AG08395 (cell line): ENCODE data around the gene ASB16.

Experiments used
- DNase-seq: peaks from one replicate; pipeline ENCODE4 v3.0.0; 2012; ENCODE audit warnings: mixed read lengths, low spot score

ASB16 gene

DNA sequence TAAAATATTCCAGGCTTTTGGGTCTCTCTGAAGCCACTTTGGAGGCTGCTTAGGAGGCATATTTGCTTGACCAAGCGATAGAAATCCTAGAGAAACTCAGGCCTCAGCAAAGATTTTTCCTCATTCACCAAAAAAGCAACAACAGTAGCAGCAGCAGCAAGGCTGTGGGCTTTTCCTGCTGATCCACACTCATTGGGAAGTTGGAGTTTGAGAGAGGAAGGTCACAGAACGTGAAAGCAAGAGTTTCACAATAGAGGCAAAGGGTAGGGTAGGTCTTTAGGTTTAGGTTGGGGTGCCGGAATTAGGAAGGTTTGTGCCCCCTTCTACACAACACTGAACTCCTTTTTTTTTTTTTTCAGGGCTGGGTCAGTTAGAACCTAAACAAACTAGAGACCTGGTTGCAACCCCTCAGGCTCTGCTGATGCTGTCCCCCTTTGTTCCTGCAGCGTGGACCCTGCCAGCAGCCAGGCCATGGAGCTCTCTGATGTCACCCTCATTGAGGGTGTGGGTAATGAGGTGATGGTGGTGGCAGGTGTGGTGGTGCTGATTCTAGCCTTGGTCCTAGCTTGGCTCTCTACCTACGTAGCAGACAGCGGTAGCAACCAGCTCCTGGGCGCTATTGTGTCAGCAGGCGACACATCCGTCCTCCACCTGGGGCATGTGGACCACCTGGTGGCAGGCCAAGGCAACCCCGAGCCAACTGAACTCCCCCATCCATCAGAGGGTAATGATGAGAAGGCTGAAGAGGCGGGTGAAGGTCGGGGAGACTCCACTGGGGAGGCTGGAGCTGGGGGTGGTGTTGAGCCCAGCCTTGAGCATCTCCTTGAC is 18.3 kb downstream of the ASB16 start:
- DNase-seq: no peak

DNA sequence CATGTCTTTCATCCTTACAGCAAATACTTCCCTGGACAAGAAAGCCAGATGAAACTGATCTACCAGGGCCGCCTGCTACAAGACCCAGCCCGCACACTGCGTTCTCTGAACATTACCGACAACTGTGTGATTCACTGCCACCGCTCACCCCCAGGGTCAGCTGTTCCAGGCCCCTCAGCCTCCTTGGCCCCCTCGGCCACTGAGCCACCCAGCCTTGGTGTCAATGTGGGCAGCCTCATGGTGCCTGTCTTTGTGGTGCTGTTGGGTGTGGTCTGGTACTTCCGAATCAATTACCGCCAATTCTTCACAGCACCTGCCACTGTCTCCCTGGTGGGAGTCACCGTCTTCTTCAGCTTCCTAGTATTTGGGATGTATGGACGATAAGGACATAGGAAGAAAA is 20.0 kb downstream of the ASB16 start:
- no peak for DNase-seq

DNA sequence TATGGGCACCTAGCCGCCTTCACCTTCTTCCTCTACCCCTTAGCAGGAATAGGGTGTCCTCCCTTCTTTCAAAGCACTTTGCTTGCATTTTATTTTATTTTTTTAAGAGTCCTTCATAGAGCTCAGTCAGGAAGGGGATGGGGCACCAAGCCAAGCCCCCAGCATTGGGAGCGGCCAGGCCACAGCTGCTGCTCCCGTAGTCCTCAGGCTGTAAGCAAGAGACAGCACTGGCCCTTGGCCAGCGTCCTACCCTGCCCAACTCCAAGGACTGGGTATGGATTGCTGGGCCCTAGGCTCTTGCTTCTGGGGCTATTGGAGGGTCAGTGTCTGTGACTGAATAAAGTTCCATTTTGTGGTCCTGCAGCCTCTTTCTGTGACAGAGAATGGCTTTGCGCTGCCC is 20.9 kb downstream of the ASB16 start:
- no peak for DNase-seq

DNA sequence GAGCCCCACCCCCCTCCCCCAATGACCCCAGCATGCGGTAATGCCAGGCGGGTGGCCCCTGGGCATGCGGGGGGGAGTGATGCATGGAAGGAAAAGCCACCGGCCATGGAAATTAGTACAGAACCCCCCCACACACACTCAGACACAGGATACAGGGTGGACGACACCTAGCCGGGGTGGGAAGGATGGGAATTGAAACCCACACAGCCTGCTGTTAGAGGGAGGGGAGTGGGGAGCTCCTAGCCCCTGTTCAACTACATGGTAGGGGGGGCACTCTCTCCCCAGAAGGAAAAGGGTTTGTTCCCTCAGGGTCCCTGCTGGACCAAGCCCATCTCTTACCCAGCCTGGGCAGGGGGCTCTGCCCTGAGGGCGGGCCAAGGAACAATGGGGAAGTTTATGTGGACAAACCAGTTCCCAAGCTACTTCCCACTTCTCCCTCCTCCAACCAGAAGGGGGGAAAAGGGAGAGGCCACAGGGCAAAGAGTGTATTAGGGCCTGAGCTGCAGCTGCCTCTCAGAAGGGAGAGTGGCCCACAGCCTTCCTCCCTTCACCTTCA is 21.5 kb downstream of the ASB16 start:
- DNase-seq: no peak

DNA sequence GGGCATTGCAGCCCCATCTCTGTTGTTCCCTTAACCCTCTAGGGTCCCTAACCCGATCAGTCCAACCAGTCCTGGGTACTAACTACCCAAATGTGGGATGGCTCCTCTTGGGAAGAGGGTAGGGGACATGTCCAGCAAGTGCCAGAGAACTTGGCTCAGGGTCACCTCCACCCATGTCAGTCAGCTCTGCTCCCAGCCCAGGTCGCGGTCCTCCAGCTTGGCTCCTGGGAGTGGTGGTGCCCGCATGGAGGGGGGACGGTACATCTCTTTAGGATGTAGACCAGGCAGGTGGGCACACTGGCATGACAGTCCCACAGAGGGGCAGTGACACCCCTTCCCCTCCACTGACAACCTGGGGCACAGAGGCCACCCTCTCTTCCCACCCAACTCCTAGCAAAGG is 22.2 kb downstream of the ASB16 start:
- no peak for DNase-seq

DNA sequence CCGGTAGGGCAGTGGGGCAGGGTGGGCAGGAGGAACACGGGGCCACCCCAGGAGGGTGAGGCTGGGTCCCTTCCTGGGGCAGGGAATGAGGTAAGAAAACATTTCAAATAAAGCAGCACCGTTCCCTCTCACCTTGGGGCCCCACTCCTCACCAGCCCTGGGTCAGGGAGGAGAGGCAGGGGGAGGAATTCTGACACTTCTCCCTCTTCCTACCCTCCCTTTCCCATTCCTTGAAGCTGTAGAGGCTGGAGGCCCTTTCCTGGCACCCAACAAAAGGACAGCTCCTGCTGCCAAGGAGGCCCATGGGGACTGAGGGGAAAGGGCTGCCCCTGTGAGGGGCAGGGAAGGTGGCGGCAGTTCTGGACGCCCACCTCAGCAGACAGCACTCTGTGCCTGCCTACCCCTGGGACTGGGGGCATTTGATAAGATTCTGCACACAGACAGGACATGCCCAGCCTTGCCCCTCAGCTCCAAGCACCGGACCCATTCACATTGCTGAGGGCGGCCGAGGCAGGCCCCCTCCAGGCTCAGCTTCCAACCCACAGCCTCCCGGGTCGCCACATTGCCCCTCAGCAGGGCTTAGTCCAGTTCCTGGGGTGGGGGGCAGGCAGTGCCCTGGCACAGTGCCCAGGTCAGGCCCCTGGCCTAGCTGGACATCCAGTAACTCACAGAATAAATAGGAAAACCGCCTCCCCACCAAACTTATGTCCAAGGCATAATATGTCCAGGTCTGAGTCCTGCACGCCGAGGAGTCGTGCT is 23.0 kb downstream of the ASB16 start:
- no peak for DNase-seq

DNA sequence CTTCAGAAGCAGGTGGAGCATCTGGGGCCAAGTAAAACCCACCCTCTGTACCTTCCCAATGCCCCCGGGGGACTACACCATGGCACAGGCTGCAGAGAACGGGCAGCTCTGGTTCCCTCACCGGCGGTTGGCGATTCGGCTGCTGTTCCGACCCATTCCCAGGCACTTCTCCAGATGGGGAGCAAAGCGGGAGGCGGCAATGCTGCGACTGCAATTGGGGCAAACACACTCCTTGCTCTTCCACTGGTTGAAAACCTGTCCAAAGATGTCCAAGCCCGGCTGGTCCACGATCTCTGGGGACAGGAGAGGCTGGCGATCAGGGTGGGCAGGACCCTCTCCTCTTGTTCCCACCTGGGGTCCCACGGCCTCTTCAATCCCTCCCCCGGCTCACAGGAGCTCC is 26.6 kb downstream of the ASB16 start:
- DNase-seq: no peak

DNA sequence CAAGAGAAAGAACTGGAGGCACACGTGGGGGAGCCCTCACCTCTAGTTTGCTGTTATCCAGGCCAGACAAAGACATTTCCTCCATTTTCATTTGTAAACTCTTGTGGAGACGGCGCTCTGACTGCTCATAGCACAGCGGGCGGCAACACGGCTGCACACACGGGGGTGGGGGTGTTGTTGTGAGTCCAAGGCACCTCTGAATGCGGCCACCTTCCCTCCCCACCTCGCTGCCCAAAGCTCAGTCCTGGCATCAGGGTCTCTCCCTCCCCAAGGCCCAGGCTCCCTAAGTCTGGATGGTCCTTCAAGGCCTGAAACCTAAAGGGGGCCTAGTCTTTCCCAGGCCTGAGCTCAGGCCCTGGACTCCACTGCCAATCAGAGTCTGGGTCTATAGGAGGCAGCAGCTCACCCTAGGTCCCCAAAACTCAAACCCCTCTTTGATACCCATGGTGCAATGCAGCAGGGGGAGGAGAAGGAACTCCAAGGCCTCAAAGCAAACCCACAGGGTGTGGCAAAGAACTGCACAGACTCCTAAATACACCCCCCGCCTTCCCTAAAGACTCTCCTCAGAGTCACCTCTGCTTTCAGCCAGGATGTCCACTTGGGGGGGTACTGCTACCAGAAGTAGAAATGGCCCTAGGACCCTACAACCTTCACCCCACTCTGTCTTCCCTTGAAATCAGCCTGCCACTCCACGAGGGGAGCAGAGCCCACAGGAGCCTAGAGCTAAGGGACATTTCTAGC is 27.6 kb downstream of the ASB16 start:
- DNase-seq: peak; percentile 69

DNA sequence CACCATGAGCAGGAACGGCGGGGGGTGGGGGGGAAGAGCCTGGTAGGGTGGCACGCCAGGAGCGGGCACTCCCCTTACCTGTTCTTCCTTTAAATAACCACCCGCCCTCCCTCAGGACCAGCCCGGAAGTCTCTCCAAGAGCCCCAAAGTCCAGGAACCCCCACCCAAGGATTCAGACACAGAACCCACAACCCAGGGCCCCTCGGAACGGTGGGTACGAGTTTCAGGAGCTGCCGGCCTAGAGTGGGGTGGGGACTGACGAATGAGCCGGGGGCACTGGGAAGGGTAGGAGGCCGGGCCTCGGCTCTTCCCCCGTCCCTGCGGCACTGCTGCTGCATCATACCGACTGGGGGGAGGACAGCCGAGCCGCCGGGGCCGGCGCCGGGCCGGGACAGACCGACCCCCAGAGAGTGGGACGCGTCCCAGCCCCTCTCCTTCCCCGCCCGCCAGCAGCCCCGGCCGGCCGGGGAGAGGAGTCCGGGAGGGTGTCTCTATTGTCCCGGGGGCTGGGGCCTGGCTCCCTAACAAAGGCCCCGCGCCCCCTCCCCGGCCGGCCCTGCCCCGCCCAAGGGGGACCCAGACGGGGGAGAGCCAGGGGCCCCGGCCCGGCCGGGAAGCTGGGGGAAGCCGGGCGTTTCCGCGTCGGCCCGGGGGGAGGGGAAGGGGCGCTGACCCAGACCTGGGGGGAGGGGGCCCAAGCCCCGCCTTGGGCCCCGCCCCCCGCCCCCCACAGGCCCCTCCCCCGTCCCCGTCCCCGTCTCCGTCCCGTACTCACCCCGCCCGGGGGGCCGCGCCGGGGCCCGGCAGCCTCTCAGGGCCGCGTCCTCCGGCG is 28.4 kb downstream of the ASB16 start:
- peak; percentile 87 for DNase-seq

DNA sequence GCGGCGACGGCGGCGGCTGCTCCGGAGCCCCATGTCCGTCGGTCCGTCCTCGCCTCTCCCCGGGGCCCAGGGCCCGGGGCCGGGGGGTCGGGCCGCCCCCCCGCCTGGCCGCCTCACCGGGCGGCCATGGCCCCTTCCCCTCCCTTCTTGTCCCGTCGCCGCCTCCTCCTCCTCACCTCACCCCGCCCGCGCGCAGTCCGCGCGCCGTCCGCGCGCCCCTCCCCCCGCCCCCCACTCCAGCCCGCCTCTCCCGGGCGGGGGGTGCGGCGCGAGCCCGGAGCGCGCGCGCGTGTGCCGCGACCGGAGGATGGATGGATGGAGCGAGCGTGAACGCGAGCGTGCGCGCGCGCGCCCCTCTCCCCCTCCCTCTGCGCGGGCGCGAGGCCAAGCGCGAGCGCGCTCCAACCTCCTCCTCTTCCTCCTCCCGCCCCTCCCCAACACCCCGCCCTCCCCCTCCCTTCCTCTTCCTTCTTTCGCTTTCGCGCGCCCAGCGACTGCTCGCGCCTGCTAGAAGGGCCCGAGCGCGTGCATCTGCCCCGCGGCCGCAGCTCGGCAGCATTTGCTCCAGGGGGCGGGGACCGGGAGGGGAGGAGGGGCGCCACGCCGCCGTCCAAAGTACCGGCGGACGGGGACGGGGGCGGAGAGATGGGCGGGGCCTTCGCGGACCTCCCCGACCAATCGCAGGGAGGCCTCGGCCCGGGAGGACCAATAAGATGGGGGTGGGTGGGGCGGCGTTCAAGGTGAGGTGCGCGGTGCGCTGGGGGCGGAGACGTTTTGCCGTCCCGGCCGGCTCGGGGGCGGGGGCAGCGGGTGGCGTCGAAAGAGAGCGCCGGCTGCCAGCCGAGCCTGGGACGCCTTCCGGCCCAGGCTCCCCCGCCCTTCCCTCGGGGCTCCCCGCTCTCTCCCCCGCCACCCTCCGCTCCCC is 29.3 kb downstream of the ASB16 start, which contains the start of gene ATXN7L3:
ATXN7L3 (minus strand) TSS at position 332 of the 925 bp plus-strand sequence. CDS start 1,814 bp downstream, outside the sequence.
- peak; percentile 99 for DNase-seq

DNA sequence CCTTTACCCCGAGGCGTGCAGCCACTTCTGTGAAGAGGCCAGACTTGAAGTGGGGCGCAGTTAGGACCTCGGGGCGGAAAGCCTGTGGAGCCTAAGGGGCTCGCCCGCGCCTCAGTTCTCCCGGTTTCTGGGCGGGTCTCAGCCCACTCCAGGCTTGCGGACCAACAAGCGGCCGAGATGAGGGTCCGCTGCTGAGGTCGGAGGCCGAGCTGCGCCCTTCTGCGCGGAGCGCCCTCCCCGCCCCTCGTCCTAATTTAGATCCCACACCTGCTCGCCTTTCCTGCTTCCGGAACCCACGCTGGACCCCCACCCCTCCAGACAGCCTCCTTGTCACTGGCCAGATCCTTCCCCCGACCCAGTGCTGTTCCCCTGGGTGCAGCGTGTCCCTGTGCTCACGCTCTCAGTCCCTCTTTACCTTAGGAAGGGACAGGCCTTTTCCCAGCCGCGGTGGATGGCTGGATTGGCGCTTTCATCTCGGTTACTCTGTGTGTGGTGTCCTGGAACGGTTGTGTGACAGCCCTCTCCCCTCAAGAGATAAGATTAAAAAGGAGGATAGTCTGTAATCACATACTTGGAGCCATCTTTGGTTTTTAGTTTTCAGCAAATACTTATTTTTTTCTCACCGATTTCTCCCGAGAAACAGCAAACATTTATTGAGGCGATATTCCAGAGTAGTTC is 30.1 kb downstream of the ASB16 start:
- DNase-seq: no peak

DNA sequence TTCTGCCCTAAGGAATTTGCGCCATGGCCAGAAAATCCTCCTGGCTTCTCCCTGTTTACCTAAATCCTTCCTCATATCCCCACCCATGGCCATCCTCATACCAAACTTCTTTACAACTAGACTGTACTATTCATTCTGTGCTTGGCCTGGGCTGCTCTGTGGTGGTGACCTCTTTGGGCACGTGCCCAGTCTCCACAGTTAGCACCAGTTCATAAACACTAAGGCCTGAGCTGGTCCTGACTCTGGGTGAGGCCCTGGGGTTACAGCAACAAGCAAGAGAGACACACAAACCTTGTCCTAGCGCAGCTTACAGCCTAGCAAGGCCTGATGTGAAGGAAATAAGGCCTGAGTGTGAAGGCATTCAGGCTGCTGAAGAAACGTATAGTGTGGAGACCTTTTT is 32.3 kb downstream of the ASB16 start:
- no peak for DNase-seq

DNA sequence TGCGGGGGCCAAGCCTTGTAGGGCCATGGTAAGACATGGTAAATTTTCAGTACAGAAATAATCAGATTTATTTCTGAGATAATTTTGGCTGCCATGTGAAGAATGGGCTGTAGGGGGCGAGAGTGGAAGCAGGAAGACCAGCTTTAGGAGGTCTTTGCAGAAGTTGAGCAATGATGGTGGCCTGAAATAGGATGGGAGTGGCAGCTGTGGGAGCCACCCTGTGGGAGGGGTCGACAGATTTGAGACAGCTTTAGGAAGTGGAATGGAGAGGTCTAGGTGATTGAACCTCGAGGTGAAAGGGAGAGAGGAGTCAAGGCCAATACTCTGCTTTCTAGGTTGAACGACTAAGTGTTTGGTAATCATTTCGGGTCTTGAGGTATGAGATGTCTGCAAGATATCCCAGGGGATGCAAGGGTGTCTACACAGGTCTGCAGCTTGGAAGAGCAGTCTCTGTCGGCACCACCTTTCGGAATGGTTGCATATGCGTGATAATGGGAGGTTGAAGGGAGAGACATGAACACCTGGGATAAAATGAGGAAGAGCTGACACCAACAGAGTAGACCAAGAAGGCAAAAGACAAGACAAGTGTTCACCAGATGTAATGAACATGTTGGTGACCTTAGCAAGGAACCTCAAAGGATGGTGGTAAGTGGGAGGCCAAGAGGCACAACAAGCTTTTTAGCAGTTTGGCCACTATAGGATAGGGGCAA is 33.4 kb downstream of the ASB16 start:
- peak; percentile 35 for DNase-seq

DNA sequence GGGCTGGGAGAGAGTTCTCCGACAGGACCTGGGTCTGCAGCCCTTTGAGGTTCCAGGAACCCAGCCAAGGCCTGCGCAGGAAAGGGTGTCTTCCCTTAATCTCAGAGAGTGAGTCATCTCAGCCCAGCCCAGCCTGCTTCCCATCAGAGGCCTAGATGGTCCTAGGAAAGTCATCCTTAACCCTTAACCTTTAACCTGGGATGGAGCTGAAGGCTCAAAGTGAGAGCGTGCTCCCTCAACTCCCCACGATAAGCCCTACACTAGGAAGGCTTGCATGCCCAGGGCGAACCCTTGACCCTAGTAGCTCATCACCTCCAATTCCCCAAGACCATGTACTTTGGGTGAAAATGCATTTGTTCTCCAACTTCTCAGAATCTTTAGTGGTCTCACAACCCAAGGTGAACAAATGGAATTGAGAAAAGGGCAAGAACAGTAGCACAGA is 34.0 kb downstream of the ASB16 start:
- peak; percentile 46 for DNase-seq

DNA sequence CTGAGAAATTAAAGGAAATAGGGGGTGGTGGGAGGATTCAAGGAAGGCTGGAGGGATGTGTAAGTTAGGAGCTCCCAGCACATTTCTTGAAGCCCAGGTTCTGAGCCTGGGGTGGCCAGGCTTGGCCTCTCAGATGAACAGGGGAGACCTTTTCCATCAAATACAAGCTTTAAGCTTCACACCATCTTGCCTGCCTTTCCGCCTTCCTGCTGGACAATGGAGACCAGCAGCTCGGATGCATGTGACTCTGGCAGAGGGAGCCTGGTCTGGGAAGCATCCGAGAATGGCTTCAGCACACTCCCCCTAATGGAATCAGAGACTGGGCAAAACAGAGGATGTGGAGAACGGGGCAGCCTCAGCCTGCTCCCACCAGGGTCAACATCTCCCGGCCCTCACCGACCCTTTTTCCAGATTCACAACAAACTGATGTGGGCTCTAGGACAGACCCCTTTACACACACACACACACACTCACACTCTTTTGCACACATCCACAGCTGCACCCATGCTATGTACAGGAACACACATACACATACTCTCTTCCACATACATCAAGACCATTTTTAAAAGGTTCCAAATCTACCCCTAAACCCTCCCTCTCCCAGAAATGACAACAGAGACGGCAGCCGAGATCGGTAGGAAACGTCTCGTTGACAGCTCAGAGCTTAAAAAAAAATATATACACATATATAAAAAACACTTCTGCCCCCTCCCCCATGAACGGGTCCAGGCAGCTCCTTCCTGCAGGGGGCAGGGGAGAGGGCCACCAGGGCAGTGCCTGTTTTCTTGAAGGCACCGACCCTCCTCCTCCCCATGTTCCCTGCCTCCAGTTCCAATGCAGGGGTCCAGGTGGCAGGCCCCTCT is 35.7 kb downstream of the ASB16 start:
- no peak for DNase-seq

DNA sequence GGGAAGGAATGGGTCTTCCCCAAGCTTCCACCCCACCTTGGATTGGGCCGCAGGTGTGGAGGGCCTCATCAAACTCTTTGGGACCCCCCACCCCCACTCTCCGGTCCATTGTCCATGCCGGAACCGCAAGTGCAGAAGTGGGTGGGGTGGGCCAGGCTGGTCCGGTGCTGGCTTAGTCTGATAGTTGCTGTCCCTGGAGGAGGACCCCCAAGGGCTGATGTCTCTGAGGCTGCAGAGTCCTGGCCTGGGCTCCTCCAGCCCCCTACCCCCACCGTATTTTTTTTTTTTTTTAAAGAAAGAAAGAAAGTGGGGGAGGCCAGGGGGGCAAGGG is 36.3 kb downstream of the ASB16 start:
- no peak for DNase-seq

DNA sequence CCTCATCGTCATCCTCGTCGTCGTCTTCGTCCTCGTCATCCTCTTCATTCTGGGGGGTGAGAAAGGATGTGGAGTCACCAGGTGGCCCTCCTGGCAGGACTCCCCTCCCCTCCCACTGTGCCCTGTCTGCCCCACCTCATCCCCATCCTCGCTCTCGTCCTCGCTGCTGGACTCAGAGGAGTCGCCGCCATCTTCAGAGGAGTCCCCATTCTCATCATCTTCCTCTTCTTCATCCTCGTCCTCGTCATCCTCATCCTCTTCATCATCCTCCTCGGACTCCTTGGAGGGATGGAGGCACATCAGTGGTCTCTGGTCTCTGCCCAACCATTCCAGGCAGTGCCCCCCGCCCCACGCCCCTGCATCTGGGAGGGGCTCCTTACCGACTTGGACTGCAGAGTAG is 36.8 kb downstream of the ASB16 start:
- DNase-seq: no peak

DNA sequence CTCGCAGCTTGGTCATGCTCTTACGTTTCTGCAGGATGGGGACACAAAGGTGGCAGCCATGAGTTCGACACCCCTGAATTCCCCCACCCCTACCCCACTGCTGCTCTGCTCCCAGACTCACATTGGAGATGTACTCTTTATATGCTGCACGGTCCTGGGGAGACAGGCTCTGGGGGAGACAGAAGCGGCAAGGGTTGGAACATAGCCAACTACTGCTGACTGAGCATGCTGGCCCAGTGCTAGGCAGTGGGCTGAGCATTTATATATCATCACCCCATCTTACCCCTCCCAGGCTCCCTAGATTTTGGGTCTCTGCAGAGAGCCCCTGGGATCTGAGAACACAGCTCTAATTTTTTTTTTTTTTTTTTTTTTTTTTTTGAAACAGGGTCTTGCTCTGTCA is 37.2 kb downstream of the ASB16 start:
- no peak for DNase-seq
